K562 (cell line): ENCODE results near the gene PAX5. TPM values are rescaled to one million over a fixed set of nuclear protein-coding genes. Genes with fewer than 3 reads are reported as not detected.

ENCODE experiments used
- ATAC-seq: fragments of 200-7000 bp; cut with Tn5 transposase; 3 replicates; pipeline ENCODE4 v1.9.1; 2020; ENCODE audit warnings: moderate library complexity
- BruUV-seq: library from RNA; stranded (reverse); fragments of 400-500 nt; replicated peaks from 2 replicates; lab custom pipeline; 2021; lab: Mats Ljungman, UMichigan
- CTCF ChIA-PET: fragments of 300-600 bp; formaldehyde crosslinking; extraction: SDS; loops from one replicate; lab custom pipeline; 2021; ENCODE audit warnings: low intra/inter-chr PET ratio; lab: Yijun Ruan, JAX
- POLR2A ChIA-PET: fragments of 300-600, 350-650 bp; sonication (Branson Sonifier 250); formaldehyde crosslinking; extraction: SDS; loops from one replicate; lab custom pipeline; 2021; ENCODE audit warnings: antibody characterized with exemption, inconsistent platforms; lab: Yijun Ruan, JAX
- DNase-seq, 4 experiments: peaks; one replicate each; pipeline versions ENCODE4 v3.0.0 to v3.0.0-alpha.2; 2011 to 2018; ENCODE audit warnings: low spot score in 3 of 4, mixed read lengths in 3 of 4; ENCODE audit errors: extremely low read depth in 1 of 4
- FAIRE-seq: peaks from 2 replicates; lab custom pipeline; 2011; peaks lifted over from hg19 to GRCh38; lab: Jason Lieb, UNC
- H2AFZ ChIP-seq: 2 replicates; pipeline ENCODE4 v1.6.0; 2011; ENCODE audit warnings: low read depth, low read length, control low read depth, inconsistent platforms
- H3K27ac ChIP-seq: fragments of 200-600 bp; 3 replicates; pipeline ENCODE4 v1.8.0; 2011; ENCODE audit warnings: low read depth, mild to moderate bottlenecking, control low read depth, inconsistent platforms, low read length, moderate library complexity, mixed read lengths; ENCODE audit errors: extremely low read depth
- H3K27me3 ChIP-seq, 2 experiments: fragments of 300-600 bp in 1 of 2; 2 replicates in 1 of 2; 3 replicates in 1 of 2; pipeline versions ENCODE4 v1.6.0 to v1.8.0; 2011; ENCODE audit warnings: inconsistent platforms in 2 of 2, low read length in 2 of 2, mild to moderate bottlenecking in 1 of 2, mixed read lengths in 1 of 2, moderate library complexity in 1 of 2; ENCODE audit not compliant: control insufficient read depth in 2 of 2, insufficient read depth in 2 of 2
- H3K36me3 ChIP-seq: fragments of 300-600 bp; 3 replicates; pipeline ENCODE4 v1.8.0; 2011; ENCODE audit warnings: mild to moderate bottlenecking, low read length, inconsistent platforms; ENCODE audit not compliant: control insufficient read depth, insufficient read depth
- H3K4me1 ChIP-seq, 2 experiments: fragments of 200-600 bp in 1 of 2; replicated peaks in 1 of 2; 2 replicates in 1 of 2; 3 replicates in 1 of 2; pipeline versions ENCODE4 v1.5.1 to v1.8.0; 2011; ENCODE audit warnings: inconsistent platforms in 2 of 2, low read length in 2 of 2, mild to moderate bottlenecking in 1 of 2, mixed read lengths in 1 of 2, moderate library complexity in 1 of 2; ENCODE audit not compliant: control insufficient read depth in 2 of 2, insufficient read depth in 2 of 2
- H3K4me2 ChIP-seq: 2 replicates; pipeline ENCODE4 v1.6.1; 2011; ENCODE audit warnings: low read length, control low read depth, inconsistent platforms, mixed read lengths; ENCODE audit not compliant: insufficient read depth
- H3K4me3 ChIP-seq: fragments of 200-600 bp; sonication (generic), shearing (Covaris generic); 2 replicates; pipeline ENCODE4 v1.5.1; 2016; ENCODE audit warnings: control low read depth, inconsistent platforms
- H3K79me2 ChIP-seq: fragments of 200-600 bp; 3 replicates; pipeline ENCODE4 v1.8.0; 2011; ENCODE audit warnings: low read length, inconsistent platforms; ENCODE audit not compliant: control insufficient read depth, insufficient read depth
- H3K9ac ChIP-seq, 2 experiments: 2 replicates each; pipeline versions ENCODE4 v1.6.0 to v1.6.1; 2011; ENCODE audit warnings: low read depth in 2 of 2, low read length in 2 of 2, control low read depth in 1 of 2, inconsistent platforms in 1 of 2, mild to moderate bottlenecking in 1 of 2, mixed read lengths in 1 of 2; ENCODE audit not compliant: insufficient read depth in 1 of 2
- H3K9me1 ChIP-seq: one replicate; pipeline ENCODE4 v1.6.0; 2011; ENCODE audit warnings: inconsistent platforms, mild to moderate bottlenecking, low read length, moderate library complexity; ENCODE audit not compliant: control insufficient read depth, insufficient read depth
- H3K9me3 ChIP-seq: replicated peaks from 2 replicates; pipeline ENCODE4 v1.5.1; 2011; ENCODE audit warnings: low read depth, low read length, inconsistent platforms; ENCODE audit not compliant: control insufficient read depth, insufficient read depth
- H4K20me1 ChIP-seq: replicated peaks from 2 replicates; pipeline ENCODE4 v1.6.1; 2011; ENCODE audit warnings: low read length, inconsistent platforms, mixed read lengths; ENCODE audit not compliant: control insufficient read depth, insufficient read depth
- BMI1 ChIP-seq: fragments of 150-350 bp; IDR thresholded peaks from 2 replicates; pipeline ENCODE4 v1.6.1; 2014; ENCODE audit warnings: low read length
- CBX1 ChIP-seq: sonication (generic); IDR thresholded peaks from 2 replicates; pipeline ENCODE4 v1.6.1; 2016; ENCODE audit warnings: antibody characterized with exemption, low read depth, mild to moderate bottlenecking
- CREB1 ChIP-seq, 2 experiments: sonication (generic) in 1 of 2; formaldehyde crosslinking in 1 of 2; IDR thresholded peaks; 2 replicates each; pipeline versions ENCODE4 v1.6.1 to v1.8.0; 2012 to 2022; ENCODE audit warnings: inconsistent platforms in 1 of 2, mild to moderate bottlenecking in 1 of 2, missing genetic modification reagents in 1 of 2, moderate library complexity in 1 of 2
- GABPB1 ChIP-seq: sonication (generic); formaldehyde crosslinking; IDR thresholded peaks from 2 replicates; pipeline ENCODE4 v1.8.0; 2022; ENCODE audit warnings: mild to moderate bottlenecking, missing genetic modification reagents
- NCOA2 ChIP-seq, 2 experiments: fragments of 450-650 bp; IDR thresholded peaks; 2 replicates each; pipeline ENCODE4 v1.6.1; 2018; ENCODE audit warnings: mild to moderate bottlenecking in 2 of 2, moderate library complexity in 1 of 2; ENCODE audit not compliant: partially characterized antibody in 2 of 2
- SLC30A9 ChIP-seq: fragments of 250-450 bp; sonication (Bioruptor Pico); IDR thresholded peaks from 2 replicates; pipeline ENCODE4 v1.8.0; 2022; ENCODE audit warnings: mild to moderate bottlenecking, moderate library complexity
- TCF7L2 ChIP-seq: fragments of 150-350 bp; IDR thresholded peaks from 2 replicates; pipeline ENCODE4 v1.6.1; 2016; ENCODE audit warnings: low read depth, mild to moderate bottlenecking, low read length, moderate library complexity
- ZC3H8 ChIP-seq: fragments of 450-650 bp; IDR thresholded peaks from 2 replicates; pipeline ENCODE4 v1.6.1; 2017
- ZNF436 ChIP-seq: fragments of 250-450, 450-650 bp; sonication (Bioruptor Pico); formaldehyde crosslinking; IDR thresholded peaks from 2 replicates; pipeline ENCODE4 v1.7.0; 2020; ENCODE audit warnings: mild to moderate bottlenecking
- WGBS: fragments of 100-300 bp; shearing (Covaris generic); methylation state at CpG from one replicate; pipeline ENCODE4 v1.1.6; 2016; ENCODE audit warnings: low coverage, mixed read lengths; ENCODE audit not compliant: insufficient coverage; ENCODE audit errors: missing lambda C conversion rate; 5-methylcytosine and 5-hydroxymethylcytosine counted together
- in situ Hi-C: fragments of 300-500 bp; cut with MboI; formaldehyde crosslinking; loops from 4 replicates; pipeline ENCODE4 v1.15.0; 2018; ENCODE audit warnings: inconsistent platforms, mixed read lengths
- intact Hi-C: fragments of 100-400 bp; cut with micrococcal nuclease; formaldehyde crosslinking; loops from 2 replicates; pipeline ENCODE4 v1.14.2; 2022
- polyA plus RNA-seq, 8 experiments: library from polyadenylated mRNA; depleted of rRNA in 4 of 8; stranded (reverse) in 5 of 8; unstranded in 3 of 8; fragments of >200 nt; fragmentation: Nextera tagmentation in 2 of 8; fragmentation: Illumina TruSeq in 1 of 8; extraction: Ambion mirVana in 2 of 8; extraction: Trizol in 1 of 8; gene quantifications; 2 replicates each; pipeline versions ENCODE4 v1.2.1 to v1.2.3, GENCODE V29; 2011 to 2014; ENCODE audit warnings: inconsistent platforms in 1 of 8, missing spikeins in 1 of 8
- total RNA-seq, 7 experiments: library from RNA; depleted of rRNA in 6 of 7; stranded (reverse); fragments of >200 nt in 6 of 7; fragmentation: Illumina TruSeq in 2 of 7; extraction: Trizol in 2 of 7; gene quantifications; 2 replicates each; pipeline versions ENCODE4 v1.2.1 to v1.2.3, GENCODE V29; 2011 to 2021; ENCODE audit warnings: low replicate concordance in 1 of 7
- TF ChIP-seq, protein P1 (sequence below): fragments of 450-650 bp; formaldehyde crosslinking; IDR thresholded peaks from 2 replicates; pipeline ENCODE4 v1.4.0; 2022; ENCODE audit warnings: mild to moderate bottlenecking, moderate library complexity
- TF ChIP-seq, protein P2 (sequence below): fragments of 450-650 bp; IDR thresholded peaks from 2 replicates; pipeline ENCODE4 v1.6.1; 2018; ENCODE audit not compliant: partially characterized antibody

The PAX5 gene
- total and polyA plus RNA-seq, 9 of the 15 experiments (the other 6 are each of a cell fraction or from before 2014, with no cell fraction given): 0.03 to 0.09 TPM; not detected in 7

DNA sequence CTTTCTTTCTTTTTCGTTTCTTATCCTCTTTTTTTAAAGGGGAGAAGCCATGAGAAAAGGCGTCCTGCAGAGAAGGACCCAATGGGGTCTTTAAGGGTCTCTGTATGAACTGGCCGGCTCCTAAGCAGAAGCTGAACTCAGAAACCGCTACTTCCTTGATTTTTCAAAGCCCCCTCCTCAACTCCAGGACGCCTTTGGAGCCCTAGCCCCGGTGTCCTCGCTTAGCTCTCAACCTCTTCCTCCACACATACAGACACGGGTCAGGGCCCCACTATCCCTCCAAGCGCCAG, 8.3 kb downstream of the PAX5 start (continued):
- TF ChIP-seq ZNF436 (CRISPR knock-in tag): no peak
- TF ChIP-seq, protein P1, sequence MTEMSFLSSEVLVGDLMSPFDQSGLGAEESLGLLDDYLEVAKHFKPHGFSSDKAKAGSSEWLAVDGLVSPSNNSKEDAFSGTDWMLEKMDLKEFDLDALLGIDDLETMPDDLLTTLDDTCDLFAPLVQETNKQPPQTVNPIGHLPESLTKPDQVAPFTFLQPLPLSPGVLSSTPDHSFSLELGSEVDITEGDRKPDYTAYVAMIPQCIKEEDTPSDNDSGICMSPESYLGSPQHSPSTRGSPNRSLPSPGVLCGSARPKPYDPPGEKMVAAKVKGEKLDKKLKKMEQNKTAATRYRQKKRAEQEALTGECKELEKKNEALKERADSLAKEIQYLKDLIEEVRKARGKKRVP (CRISPR knock-in tag): no peak

DNA sequence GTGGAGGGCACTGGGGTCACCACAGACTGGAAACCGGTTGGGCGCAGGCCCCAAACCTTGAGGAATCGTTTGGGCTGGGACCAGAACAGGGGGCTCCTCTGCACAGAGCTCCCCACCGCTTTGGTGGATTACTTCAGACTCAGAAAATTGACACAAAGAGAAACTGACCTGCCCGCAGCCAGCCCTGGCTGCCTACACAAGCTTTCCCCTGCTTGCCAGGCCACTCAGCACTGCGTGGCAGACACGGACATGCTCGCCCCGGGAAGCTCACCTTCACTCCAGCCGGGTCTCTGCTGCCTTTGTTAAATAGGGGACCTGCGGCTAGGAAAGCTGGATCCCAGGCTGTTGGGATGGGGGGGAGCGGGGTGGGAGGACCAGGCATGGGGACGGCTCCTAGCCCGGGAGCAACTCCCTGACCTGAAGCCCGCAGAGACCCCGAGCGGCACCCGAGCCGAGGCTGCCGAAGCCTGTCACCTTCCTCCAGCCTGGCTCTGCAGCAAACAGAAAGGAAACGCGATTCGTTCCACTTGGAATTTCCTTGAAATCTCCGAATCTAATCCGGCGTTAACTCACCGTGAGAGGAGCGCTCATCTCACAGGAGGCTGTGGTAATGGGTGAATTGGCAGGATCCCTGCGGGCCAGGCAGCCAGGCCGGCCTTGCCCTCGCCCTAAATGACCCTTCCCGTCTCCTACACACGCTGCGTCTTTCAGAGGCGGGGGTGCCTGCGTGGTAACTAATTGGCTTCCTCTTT, 8.8 kb downstream of the PAX5 start:
- ChIA-PET CTCF (no interaction called here), POLR2A (no interaction called here)
- H4K20me1 ChIP-seq: no peaks in the 10 kb centered on the region; the same call in 1 of the 2 replicates
- H3K27me3 ChIP-seq: peaks cover 19 to 58% of the 10 kb centered on the region in 2 experiments
- H3K4me2 ChIP-seq: no peak overlapping the region
- intact Hi-C loops: no loop called here
- peaks cover 2 to 32% of the 10 kb centered on the region in 2 experiments; a peak in 3 of 5 replicates for H3K4me1 ChIP-seq
- H3K36me3 ChIP-seq: no peaks in the 10 kb centered on the region
- no peak overlapping the region for H3K4me3 ChIP-seq
- TF ChIP-seq SLC30A9 (CRISPR knock-in tag): no peak
- no peak for TF ChIP-seq TCF7L2
- TF ChIP-seq GABPB1 (CRISPR knock-in tag): no peak
- no peak for TF ChIP-seq CREB1 (IDR thresholded peaks at IDR 0.05)
- TF ChIP-seq CREB1 (CRISPR knock-in tag; IDR thresholded peaks at IDR 0.05): no peak
- no peak for TF ChIP-seq ZC3H8
- TF ChIP-seq BMI1: no peak
- TF ChIP-seq, protein P2, sequence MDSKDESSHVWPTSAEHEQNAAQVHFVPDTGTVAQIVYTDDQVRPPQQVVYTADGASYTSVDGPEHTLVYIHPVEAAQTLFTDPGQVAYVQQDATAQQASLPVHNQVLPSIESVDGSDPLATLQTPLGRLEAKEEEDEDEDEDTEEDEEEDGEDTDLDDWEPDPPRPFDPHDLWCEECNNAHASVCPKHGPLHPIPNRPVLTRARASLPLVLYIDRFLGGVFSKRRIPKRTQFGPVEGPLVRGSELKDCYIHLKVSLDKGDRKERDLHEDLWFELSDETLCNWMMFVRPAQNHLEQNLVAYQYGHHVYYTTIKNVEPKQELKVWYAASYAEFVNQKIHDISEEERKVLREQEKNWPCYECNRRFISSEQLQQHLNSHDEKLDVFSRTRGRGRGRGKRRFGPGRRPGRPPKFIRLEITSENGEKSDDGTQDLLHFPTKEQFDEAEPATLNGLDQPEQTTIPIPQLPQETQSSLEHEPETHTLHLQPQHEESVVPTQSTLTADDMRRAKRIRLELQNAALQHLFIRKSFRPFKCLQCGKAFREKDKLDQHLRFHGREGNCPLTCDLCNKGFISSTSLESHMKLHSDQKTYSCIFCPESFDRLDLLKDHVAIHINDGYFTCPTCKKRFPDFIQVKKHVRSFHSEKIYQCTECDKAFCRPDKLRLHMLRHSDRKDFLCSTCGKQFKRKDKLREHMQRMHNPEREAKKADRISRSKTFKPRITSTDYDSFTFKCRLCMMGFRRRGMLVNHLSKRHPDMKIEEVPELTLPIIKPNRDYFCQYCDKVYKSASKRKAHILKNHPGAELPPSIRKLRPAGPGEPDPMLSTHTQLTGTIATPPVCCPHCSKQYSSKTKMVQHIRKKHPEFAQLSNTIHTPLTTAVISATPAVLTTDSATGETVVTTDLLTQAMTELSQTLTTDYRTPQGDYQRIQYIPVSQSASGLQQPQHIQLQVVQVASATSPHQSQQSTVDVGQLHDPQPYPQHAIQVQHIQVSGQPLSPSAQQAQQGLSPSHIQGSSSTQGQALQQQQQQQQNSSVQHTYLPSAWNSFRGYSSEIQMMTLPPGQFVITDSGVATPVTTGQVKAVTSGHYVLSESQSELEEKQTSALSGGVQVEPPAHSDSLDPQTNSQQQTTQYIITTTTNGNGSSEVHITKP: no peak
- TF ChIP-seq CBX1: no peak
- TF ChIP-seq NCOA2 (IDR thresholded peaks at IDR 0.05; ENCODE audit: partially characterized antibody in 2 of 2): no peak
- H3K9ac ChIP-seq: no peak overlapping the region
- no peak overlapping the region for H2AFZ ChIP-seq
- no peak overlapping the region for H3K27ac ChIP-seq
- H3K9me3 ChIP-seq: no peaks in the 10 kb centered on the region
- no peaks in the 10 kb centered on the region for H3K9me1 ChIP-seq
- BruUV-seq: no TSS peak
- ATAC-seq (no peak), FAIRE-seq (no peak), DNase-seq (no peak)
- H3K79me2 ChIP-seq: no peaks in the 10 kb centered on the region
- in situ Hi-C loops: no loop called here
- WGBS: 0% methylated on average over 6 of the region's 36 CpGs
